ENCODE data around the gene WBP2NL.

Gene WBP2NL

GRCh38 chr22:42072606-42073330, 74.2 kb downstream of the WBP2NL start:
- DNase-seq (ENCODE audit: low read depth, low spot score): no peak

GRCh38 chr22:42073621-42074041, 75.0 kb downstream of the WBP2NL start:
- no peak for DNase-seq (ENCODE audit: low read depth, low spot score)

GRCh38 chr22:42074132-42074811, 75.7 kb downstream of the WBP2NL start, which contains the start of gene PHETA2:
TSS of gene PHETA2 (plus strand) at chr22:42074248. CDS start at chr22:42077294, 3,046 bp downstream.
- DNase-seq (ENCODE audit: low read depth, low spot score): no peak

- no peak for DNase-seq (ENCODE audit: low read depth, low spot score)
These were observed 76.5 kb downstream of the WBP2NL start for GRCh38 chr22:42074846-42075676.

GRCh38 chr22:42076764-42077485, 78.3 kb downstream of the WBP2NL start:
- no peak for DNase-seq (ENCODE audit: low read depth, low spot score)

- DNase-seq (ENCODE audit: low read depth, low spot score): no peak
These were observed 79.0 kb downstream of the WBP2NL start for GRCh38 chr22:42077486-42078125.

Data from brain pericyte (primary cell).